Stimulated activated CD4-positive, alpha-beta T cell treated with anti-CD3 and anti-CD28 coated beads, TNF-alpha, amount 100 ng/mL, for 4 hours (primary cell): Measurements from ENCODE around the gene FUT9.
"Not testable (repeated sequence)": the region's sequence is repeated elsewhere in the genome, so short reads cannot be mapped to it uniquely, and the experiment has no call there.

Experiments
- DNase-seq, 3 experiments: peaks; one replicate each; pipeline ENCODE4 v3.0.0-alpha.2; 2020; ENCODE audit warnings: low read depth in 3 of 3

Gene FUT9

DNA sequence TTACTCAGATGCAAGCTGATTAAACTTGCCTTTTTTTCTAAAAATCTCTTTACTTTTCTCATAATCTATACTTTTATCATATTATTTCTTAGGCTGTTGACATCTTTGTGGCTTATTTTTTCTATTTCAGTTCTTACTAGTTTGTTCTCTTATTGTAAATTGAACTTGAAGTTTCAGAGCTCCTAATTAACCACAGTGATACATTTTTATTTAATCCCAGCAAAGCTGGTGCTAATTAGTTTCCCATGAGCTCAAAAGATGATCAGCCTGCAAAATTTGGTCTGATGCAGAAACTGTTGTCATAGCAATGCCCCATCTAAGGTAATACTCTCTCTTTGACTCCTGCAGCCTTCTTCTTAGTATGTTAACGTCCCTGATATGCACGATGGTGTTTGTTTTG lies 170.3 kb downstream of the FUT9 start:
- DNase-seq: no peak

DNA sequence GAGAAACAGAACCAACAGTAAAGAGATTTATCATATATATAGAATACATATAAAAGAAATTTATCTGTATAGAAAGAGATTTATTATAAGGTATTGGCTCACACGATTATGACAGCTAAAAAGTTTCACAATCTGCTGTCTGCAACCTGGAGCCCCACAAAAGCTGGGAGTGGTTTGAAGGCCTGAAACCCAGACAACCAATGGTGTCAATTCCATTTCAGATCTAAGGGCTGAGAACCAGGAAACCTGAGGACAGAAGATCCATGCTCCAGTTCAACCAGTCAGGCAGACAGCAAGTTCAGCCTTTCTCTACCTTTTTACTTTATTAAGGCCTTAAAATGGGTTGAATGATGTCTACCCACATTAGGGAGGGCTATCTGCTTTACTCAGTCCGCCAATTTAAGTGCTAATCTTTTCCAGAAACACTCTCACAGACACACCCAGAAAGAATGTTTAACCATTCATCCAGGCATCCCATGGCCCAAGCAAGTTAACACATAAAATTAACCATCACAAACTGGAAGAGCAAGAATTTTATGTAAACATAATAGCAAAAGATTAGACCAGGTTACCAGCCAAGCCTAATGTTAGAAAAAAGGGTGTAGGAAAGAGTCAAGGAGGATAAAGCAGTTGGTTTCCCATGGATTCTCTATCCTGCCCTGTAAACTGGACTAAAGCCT lies 170.9 kb downstream of the FUT9 start:
- no peak for DNase-seq

DNA sequence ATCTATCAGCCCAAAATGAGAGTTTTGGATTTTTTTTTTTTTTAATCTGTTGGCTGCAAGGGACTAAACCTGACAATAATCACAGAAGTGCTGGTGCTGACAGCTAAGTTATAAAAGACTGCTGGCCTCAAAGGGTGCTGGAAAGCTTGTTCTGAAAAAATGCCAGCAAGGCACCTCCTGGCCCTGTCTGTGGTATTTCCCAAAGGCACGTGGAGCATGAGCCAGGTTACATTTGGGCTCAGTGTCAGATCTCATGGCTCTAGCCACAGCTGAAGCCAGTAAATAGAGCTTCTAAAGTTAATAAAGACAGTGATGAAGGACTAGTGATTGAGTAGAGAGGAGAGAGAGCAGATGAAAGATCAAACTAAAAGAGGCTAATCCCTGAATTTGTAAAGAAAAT lies 178.9 kb downstream of the FUT9 start:
- no peak for DNase-seq

DNA sequence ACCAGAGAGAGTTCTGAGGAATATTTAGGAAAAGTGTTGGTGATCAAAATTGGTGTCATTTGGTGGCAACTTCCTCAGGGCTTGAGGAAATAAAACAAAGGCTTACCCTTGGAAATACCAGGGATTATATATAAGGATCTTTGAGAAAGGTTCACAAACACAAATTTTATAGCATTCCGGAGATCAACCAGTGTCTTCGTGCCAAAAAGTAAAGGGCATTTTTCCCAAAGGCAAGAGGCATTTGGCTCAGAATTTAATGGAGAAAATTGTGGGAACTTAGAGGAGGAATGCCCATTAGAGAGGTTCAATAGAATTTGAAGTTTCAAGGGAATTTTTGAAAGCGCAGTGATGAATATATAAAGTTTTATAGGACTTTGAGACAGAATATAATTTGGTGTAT lies 179.5 kb downstream of the FUT9 start:
- DNase-seq: no peak

DNA sequence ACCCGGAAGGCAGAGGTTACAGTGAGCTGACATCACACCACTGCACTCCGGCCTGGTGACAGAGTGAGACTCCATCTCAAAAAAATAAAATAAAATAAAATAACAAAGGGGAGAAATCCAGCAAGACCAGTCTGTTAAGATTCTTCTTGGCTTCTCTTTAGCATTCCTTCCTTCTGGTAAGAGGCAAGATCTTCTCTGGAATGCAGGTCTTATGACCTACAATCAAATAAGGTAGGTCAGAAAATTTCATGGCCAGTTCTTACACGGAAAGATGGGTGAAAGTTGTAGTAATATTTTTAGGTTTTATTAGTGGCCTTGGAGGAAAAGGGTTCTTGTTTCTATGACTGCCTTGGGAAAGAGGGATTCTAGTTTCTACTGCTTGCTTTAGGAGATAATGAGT lies 180.9 kb downstream of the FUT9 start:
- no peak for DNase-seq

DNA sequence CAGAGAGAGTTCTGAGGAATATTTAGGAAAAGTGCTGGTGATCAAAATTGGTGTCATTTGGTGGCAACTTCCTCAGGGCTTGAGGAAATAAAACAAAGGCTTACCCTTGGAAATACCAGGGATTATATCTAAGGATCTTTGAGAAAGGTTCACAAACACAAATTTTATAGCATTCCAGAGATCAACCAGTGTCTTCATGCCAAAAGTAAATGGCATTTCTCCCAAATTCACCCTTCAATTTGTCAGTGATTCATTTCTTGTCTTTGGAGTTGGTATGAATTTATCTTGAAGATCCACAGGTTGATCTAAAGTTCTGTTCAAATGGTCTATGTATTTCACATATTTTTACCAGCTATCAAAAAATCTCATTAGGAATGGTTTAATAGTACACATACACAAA lies 181.5 kb downstream of the FUT9 start:
- no peak for DNase-seq

DNA sequence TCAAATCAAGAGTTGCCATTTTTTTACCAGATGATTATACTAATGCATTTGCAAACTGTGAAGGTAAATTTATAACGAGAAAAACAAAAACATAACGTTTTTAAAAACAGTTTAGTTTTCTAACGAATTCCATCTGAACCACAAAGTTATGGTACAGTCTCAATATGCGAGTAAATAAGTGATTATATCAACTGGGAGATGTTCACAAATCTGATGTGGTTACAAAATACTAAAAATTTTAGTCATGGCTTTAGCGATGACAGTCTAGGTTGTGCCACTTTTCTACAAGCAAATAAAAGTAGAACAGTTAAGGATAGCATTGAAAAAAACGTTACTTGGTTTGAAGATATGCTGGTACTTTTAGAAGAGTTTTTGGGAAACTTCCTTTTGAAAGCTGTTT lies 186.8 kb downstream of the FUT9 start:
- DNase-seq: no peak

DNA sequence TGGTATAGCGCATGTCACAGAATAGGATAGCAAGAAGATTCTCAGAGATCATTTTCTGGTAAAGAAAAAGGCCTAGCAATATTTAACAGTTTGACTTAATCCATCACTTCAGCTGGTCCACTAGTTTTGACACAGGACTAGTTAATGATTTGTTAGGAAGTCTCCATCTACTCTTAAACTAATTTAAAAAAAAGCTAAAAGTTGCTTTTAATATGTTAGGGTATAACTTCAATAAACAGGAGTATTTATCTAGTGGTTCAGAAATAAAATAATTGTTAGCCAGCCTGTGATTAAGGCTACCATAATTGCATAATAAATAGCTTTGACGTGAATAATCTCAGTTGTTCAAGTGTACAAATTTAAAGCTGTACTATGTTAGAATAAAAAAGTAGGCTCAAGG lies 195.6 kb downstream of the FUT9 start:
- no peak for DNase-seq

DNA sequence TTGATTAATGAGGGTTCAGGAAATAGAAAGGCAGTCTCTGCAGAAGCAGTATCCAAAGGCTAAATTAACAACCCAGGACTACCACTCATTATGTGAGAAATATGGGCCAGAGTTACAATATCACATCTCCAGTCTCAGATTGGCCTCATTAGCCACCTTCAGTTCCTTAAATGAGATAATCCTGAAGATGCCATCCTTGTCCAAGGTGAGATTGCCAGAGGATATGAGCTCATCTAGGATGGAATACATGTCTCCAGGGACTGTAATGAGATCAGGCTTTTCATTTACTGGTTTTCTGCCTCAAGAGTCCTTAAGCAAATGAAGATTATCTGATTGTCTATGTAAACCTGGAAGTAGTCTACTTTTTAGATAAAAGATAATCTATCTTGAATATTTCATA lies 196.3 kb downstream of the FUT9 start:
- DNase-seq: no peak

DNA sequence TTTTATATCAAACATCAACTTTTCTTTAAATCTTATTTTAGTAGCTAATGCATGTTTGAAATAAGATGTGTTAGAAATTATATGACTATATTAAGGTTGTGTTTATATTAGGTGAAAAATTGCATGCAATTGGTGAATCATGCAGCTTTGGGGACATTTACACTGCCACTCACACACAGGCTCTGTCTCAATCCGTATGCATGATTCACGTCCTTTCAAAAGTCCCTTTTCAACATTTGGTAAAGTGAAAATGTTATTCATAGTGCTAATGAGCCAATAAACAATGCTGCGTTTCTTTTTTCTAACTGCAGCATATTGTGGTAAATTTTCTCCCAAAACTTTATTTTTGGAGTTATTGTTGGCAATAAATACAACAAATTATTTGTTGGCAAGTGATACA lies 198.0 kb downstream of the FUT9 start:
- no peak for DNase-seq

DNA sequence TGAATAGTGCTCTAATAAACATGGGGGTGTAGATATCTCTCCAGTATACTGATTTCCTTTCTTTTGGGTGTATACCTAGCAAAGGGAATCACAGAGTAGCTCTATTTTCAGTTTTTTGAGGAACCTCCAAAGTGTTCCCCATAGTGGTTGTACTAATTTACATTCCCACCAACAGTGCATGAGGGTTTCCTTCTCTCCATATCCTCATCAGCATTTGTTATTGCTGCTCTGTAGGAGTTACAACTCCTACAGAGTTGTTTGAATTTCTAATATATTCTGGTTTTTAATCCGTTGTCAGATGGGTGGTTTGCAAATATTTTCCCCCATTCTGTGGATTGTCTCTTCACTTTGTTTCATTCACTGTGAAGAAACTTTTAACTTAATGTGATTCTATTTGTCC lies 207.9 kb downstream of the FUT9 start:
- DNase-seq: no peak

DNA sequence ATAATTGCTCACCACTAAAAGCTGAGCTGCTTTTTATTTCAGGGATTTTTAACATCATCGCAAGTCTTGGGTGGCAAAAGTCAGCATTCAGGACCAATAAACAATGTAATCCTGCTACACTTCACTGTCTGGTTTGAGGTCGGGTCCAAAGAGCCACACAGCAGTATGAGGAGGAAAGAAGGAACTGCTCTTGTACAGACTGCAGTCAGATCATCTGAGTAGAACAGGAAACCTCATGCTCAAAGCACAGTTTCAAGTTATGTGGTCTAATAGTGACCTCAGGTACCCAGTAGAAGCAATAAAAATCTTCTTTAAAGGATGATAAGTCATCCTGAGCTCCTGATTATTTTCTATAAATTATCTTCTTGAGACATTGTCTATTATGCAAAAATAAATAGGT lies 211.4 kb downstream of the FUT9 start:
- no peak for DNase-seq

DNA sequence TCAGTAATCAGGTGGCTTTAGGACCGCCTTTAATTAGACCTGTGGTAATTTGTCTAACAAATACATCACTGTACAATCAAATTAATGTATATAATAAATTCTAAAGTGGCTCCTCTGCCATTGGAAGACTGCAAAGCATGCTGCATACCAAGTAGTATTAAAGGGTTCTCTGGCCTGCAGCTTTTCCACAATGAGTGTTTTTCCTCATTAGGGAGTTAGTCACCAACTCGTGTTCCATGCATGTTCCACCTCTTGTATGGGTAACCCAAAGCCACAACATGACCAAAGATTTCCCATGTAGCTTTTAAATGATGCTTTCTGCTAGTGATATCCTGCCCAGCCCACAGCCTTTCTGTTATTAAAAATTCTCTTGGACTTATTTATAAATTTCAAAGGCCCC lies 218.7 kb downstream of the FUT9 start:
- DNase-seq: no peak

DNA sequence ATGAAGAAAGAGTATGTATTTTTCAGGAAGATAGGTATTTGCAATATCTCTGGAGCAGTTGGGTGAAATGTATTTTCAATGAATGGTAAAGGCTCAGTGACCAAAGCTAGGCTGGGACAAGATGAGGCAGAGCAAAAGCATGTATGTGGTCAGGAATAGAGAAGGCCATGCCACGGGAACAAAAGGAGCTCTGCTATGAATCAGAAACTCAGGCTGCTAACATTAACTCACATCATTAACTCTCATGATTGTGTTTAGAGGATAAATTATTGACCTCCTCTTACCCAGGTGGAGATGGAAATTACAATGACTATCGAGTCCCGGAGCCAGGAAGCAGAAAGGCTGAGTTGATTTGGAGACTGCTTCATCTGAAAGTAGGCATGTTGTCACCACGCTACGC lies 220.2 kb downstream of the FUT9 start:
- DNase-seq: no peak

DNA sequence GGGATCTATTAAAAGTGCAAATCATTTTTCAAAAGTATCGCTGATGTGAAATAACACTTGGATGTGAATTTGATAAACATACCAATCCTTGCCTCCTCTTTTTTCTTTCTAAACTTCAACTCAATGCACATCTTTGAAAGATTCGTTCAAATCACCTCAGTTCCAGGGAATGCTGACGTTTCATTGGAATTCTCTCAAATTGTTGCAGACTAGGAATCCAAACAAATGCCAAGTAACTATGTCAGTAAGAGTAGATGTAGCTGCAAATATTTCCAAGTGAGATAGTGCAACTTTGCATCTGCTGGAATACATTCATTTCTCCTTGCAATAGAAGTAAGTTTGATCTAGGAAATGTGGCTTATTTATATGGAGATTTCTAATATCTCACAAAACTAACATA lies 220.7 kb downstream of the FUT9 start:
- DNase-seq: no peak

DNA sequence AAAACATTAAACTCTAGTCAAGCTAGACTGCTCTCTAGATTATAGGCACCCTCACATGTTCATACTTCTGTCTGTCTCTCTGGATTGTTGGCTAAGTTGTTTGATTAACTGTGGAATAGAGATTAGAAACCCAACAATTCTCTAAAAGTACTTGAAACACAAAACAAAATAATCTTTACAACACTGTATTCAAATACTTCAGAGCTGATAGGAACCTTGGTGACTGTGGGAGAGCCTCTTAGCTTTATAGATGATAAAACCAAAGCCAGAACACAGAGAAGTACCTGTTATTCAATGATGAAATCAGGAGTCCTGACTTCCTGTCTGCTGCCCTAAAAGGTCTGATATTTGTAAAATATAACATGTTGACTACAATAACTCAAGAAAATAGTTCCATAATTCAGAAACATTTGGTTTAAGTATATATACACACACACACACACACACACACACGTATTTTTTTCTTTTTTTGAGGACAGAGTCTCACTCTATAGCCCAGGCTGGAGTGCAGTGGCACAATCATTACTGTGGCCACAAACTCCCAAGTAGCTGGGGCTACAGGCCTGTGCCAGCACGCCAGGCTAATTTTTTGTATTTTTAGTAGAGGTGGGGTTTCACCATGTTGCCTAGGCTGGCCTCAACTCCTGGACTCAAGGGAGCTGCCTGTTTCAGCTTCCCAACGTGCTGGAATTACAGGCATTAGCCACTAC lies 222.0 kb downstream of the FUT9 start:
- DNase-seq: no peak

DNA sequence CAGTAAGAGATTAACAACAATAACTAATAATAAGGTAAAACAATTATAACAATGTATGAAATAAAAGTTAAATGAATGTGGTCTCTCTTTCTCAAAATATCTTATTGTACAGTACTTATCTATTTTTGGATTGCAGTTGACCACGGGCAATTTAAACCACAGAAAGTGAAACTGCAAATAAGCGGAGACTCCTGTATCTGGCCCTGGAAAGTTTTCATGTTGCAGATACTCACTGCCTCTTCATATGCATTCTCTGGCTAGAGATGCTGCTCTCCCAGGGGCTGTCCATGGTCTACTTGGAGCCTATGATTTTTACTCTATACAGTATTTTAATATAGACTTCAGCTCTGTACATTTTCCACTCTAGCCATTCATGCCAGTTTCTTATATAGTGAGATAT lies 230.8 kb downstream of the FUT9 start:
- DNase-seq: no peak

DNA sequence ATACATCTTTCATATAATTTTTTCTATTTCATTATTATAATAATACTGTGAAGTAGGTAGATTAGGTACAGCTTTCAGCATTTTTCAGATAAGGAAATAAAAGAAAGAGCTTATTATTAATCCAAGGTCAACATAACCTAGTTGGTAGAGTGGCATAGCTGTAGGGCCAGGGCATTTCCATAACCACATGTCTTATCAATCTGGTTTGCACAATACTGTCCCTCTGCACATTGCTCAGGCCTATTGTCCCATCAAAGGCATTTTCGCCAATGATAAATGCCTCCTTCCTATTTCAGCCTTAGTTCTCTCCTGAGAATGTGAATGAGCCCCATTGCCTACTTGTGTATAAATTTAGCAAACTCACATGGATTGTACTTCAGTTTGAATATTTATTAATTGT lies 234.0 kb downstream of the FUT9 start:
- no peak for DNase-seq

DNA sequence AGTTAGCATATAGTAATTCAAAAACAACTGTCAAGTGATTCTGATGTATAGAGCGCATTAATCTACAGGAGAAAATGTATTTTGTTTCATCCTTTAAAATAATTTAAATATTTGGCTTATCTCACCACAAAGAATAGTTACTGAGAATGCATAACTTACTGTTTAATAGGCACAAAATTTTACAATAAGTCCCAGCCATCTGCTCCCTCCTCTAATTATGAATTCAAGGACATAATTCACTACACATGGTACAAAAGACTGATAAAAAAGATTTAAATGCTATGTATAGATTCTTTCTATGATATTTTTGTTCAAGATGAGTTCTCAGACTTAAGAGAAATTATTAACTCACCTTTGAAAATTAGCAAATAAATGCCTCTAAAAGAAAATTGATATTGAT lies 242.0 kb downstream of the FUT9 start:
- no peak for DNase-seq

DNA sequence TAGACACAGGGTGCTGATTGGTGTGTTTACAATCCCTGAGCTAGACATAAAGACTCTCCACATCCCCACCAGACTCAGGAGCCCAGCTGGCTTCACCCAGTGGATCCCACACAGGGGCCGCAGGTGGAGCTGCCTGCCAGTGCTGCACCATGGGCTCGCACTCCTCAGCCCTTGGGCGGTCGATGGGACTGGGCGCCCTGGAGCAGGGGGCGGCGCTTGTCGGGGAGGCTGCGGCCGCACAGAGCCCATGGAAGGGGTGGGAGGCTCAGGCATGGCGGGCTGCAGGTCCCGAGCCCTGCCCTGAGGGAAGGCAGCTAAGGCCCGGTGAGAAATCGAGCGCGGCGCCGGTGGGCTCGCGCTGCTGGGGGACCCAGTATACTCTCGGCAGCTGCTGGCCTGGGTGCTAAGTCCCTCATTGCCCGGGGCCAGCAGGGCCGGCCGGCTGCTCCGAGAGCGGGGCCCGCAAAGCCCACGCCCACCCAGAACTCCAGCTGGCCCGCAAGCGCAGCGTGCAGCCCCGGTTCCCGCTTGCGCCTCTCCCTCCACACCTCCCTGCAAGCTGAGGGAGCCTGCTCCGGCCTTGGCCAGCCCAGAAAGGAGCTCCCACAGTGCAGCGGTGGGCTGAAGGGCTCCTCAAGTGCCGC lies 245.1 kb downstream of the FUT9 start:
- DNase-seq: not testable (repeated sequence)
